ENCODE data around the gene TTC28. TPM values are rescaled to one million over a fixed set of nuclear protein-coding genes. Genes with fewer than 3 reads are reported as not detected.
"Not testable (repeated sequence)": the region's sequence is repeated elsewhere in the genome, so short reads cannot be mapped to it uniquely, and the experiment has no call there.

TTC28 gene
- total and polyA plus RNA-seq, 8 donors: 31.1 to 44.2 (median 41.4) TPM

DNA sequence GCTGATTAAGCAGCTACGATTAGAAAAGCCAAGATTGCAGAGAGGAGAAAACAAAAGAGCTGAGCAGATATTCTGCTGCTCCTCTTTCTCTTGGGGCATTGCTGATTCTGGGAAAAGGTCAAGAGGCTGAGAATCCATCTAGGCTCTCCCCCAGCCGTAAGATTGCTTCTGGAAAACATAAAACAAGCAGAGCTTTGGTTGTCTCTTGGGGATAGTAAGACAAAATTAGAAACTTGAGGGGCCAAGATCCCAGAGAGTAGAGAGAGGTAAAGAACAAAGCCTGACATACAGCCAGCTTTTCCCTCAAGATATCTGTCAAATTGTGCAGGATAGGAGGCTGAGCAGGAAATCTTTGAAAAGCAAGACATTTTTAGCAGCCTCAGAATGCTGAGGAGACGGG, 158.2 kb downstream of the TTC28 start:
- no peaks in the 10 kb centered on the region for H3K36me3 ChIP-seq
- DNase-seq (no peak), ATAC-seq (no peak)
- intact Hi-C loops (cut with DNase I): no loop called here
- no peak overlapping the region for H3K4me3 ChIP-seq
- H3K27ac ChIP-seq: no peak overlapping the region
- H3K27me3 ChIP-seq: no peaks in the 10 kb centered on the region
- H3K4me1 ChIP-seq: no peaks in the 10 kb centered on the region
- TF ChIP-seq, protein P1, sequence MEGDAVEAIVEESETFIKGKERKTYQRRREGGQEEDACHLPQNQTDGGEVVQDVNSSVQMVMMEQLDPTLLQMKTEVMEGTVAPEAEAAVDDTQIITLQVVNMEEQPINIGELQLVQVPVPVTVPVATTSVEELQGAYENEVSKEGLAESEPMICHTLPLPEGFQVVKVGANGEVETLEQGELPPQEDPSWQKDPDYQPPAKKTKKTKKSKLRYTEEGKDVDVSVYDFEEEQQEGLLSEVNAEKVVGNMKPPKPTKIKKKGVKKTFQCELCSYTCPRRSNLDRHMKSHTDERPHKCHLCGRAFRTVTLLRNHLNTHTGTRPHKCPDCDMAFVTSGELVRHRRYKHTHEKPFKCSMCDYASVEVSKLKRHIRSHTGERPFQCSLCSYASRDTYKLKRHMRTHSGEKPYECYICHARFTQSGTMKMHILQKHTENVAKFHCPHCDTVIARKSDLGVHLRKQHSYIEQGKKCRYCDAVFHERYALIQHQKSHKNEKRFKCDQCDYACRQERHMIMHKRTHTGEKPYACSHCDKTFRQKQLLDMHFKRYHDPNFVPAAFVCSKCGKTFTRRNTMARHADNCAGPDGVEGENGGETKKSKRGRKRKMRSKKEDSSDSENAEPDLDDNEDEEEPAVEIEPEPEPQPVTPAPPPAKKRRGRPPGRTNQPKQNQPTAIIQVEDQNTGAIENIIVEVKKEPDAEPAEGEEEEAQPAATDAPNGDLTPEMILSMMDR (IDR thresholded peaks at IDR 0.05): no peak
- no peaks in the 10 kb centered on the region for H3K9me3 ChIP-seq

GRCh38 chr22:28514321-28514821, 165.3 kb downstream of the TTC28 start:
- no peak for ATAC-seq
- Histone ChIP-seq H3K9me3 (peaks cover 0 to 3% of the 10 kb centered on the region in 2 donors), H3K4me1 (no peaks in the 10 kb centered on the region), H3K4me3 (no peak overlapping the region), H3K27me3 (no peaks in the 10 kb centered on the region), H3K27ac (no peak overlapping the region), H3K36me3 (no peaks in the 10 kb centered on the region)
- intact Hi-C loops (cut with DNase I): no loop called here
- TF ChIP-seq, protein P1 (IDR thresholded peaks at IDR 0.05): no peak
- DNase-seq: peak in 2 of 4 donors; percentile 24 to 37

- H3K4me3 ChIP-seq; H3K27ac ChIP-seq; H3K27me3 ChIP-seq; DNase-seq; intact Hi-C loops (cut with DNase I); H3K36me3 ChIP-seq; H3K4me1 ChIP-seq; ATAC-seq: not testable (repeated sequence)
- H3K9me3 ChIP-seq: peaks cover 0 to 16% of the 10 kb centered on the region in 2 donors
Measured at GRCh38 chr22:28512387-28512786, 167.3 kb downstream of the TTC28 start.

- Histone ChIP-seq H3K36me3 (no peaks in the 10 kb centered on the region), H3K4me3 (no peak overlapping the region), H3K4me1 (no peaks in the 10 kb centered on the region), H3K27ac (no peak overlapping the region), H3K27me3 (no peaks in the 10 kb centered on the region), H3K9me3 (peaks cover 0 to 16% of the 10 kb centered on the region in 2 donors)
- TF ChIP-seq, protein P1 (IDR thresholded peaks at IDR 0.05): no peak
- DNase-seq (no peak), ATAC-seq (no peak)
- intact Hi-C loops (cut with DNase I): no loop called here
Measured at GRCh38 chr22:28507896-28508295, 171.7 kb downstream of the TTC28 start.

GRCh38 chr22:28506150-28506535, 173.5 kb downstream of the TTC28 start:
- no peaks in the 10 kb centered on the region for H3K4me1 ChIP-seq
- ATAC-seq (no peak), DNase-seq (no peak)
- no peak overlapping the region for H3K27ac ChIP-seq
- intact Hi-C loops (cut with DNase I): no loop called here
- TF ChIP-seq, protein P1 (IDR thresholded peaks at IDR 0.05): no peak
- H3K4me3 ChIP-seq: no peak overlapping the region
- peaks cover 0 to 13% of the 10 kb centered on the region in 2 donors for H3K9me3 ChIP-seq
- H3K36me3 ChIP-seq: no peaks in the 10 kb centered on the region
- no peaks in the 10 kb centered on the region for H3K27me3 ChIP-seq

Data from left lung (tissue), 10 donors.